Stimulated activated CD8-positive, alpha-beta memory T cell treated with anti-CD3 and anti-CD28 coated beads, Interleukin-4, amount 100 ng/mL, for 24 hours (primary cell): ENCODE data around the gene MPZL2.

Source experiments
- DNase-seq: peaks from one replicate; pipeline ENCODE4 v3.0.0-alpha.2; 2020; ENCODE audit warnings: low read depth

The MPZL2 gene

DNA sequence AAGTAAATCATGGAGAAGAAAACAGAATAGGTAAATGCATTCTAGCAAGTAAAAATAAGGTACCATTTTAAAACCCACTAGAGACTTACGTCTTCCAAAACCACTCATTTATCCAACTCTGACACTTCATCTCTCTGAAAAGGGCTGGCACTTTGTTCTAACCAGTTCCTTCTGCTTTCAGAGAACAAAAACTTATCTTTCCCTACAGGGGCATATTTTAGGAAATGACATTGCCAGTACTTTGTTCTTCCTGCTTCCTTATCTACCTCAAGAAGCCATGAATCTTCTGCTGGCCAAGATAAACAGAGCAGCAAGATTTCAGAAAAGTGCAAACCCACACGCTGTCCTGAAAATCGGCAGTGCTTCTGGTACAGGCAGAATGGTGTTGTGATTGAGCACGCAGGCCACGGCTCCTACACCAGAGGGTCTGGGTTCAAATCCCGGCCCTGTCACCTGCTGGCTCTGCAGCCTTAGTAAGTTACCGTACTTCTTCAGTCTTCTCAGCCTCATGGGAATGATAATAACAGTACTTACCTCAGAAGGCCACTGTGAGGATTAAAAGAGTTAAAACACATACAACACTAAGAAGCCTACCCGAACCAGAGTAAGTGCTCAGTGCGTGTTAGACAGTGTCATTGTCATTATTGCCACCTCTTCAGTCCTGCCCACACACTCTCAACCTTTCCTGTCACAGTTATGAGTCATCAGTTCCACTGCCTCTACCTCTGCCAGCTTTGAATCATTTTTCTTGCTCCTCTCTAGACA, 22.9 kb downstream of the MPZL2 start:
- DNase-seq = no peak

DNA sequence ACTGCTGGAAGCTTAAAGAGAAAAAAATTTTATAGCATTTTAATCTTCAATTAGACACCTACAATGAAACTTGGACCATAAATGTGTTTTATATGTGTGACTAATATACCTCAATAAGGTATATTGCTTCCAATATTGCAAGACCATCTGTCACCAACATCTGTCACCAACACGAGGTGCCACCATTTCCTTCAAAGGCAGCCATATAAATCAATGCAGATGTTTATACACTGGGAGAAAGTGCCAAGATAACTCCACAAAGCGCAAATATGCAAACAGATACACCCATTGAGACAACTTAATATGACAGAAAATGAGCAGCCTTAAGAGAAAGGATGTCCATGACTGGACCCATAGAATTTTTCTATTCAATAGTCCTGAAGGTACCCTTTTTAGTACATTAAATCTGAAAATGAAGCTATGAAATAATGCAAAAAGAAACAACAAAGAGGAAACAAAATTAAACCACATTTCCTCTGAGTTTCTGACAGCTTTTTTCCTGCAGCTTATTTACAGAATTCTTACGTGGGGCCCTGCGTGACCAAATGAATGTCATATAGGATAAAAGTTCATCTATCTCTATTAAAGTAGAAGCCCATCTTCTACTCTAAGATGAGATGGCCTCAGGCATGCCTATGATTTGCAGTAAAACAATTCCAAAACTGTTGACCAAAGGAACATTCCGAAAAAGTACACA, 24.4 kb downstream of the MPZL2 start:
- no peak for DNase-seq

DNA sequence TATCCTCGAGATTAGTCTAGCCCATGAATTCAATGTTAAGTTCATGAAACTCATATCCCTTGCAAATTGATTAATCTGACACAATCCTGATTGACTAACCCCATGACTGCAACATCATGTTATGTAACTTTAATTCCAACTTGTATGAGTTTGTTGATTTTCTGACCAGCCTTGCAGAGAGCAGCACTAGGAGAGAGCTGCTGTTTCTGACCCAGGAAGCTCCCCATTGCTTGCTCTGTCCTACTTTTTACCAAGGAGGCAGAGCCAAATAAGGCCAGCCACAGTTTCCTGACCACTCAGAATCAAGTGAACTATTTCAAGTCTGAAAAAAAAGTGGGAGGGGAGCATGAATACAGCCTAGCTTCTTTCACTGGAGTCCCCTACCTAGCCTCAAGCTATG, 25.2 kb downstream of the MPZL2 start:
- DNase-seq = no peak

- no peak for DNase-seq
Observed at GRCh38 chr11:118238421-118238820, 25.7 kb downstream of the MPZL2 start.

DNA sequence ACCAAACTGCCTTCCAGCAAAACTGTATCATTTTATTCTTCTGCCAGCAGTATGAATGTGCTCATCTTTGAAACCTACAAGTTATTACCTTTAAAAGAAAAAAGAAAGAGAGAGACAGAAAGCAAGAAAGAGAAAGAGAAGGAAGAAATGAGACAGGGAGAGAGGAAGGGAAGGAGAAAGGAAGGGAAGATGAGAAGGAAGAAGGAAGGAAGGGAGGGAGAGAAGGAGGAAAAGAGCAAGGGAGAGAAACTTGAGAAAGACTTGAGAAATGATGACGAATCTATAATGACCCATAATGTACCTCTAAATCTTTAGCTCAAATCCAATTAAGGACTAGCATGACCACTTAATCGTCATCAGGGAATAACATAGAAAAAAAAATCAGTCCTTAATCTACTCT, 27.9 kb downstream of the MPZL2 start:
- DNase-seq = no peak

DNA sequence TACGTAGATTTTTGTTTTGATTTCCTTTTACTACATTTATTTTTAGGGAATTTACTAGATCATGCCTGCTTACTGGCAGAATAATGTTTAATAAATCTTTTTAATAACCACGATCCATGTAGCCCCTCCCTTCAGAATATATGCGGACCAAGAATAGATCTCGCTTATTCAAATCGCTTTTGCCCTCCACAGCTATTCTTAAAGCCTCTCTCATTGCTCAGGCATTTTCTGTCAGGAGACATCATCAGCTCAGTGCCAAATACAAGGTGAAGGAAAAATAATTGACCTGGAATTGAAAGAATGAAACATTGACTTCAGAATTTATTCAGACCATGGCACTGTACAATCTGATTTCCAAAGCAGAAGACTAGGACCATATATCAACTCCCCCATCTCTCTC, 29.3 kb downstream of the MPZL2 start:
- DNase-seq = no peak

GRCh38 chr11:118233850-118234249, 30.2 kb downstream of the MPZL2 start:
- DNase-seq = no peak

DNA sequence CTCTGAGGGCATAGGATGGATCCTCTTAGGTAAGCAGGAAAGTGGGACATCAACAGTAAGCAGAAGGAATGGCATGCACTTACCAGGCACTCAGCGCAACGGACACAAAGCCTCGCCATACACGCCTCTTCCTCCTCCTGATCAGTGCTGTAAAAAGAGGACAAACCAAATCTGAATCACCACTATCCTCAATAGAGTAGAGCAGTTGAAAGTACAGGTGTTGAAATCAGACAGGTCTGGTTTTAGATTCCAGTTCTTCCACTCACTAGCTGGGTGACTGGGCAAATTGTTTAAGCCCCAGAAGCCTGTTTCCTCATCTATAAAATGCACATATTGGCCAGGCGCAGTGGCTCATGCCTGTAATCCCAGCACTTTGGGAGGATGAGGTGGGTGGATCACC, 30.7 kb downstream of the MPZL2 start:
- DNase-seq = no peak

GRCh38 chr11:118232659-118233058, 31.4 kb downstream of the MPZL2 start:
- no peak for DNase-seq

GRCh38 chr11:118231461-118231860, 32.6 kb downstream of the MPZL2 start:
- DNase-seq = no peak

GRCh38 chr11:118230088-118230487, 34.0 kb downstream of the MPZL2 start:
- DNase-seq = no peak

DNA sequence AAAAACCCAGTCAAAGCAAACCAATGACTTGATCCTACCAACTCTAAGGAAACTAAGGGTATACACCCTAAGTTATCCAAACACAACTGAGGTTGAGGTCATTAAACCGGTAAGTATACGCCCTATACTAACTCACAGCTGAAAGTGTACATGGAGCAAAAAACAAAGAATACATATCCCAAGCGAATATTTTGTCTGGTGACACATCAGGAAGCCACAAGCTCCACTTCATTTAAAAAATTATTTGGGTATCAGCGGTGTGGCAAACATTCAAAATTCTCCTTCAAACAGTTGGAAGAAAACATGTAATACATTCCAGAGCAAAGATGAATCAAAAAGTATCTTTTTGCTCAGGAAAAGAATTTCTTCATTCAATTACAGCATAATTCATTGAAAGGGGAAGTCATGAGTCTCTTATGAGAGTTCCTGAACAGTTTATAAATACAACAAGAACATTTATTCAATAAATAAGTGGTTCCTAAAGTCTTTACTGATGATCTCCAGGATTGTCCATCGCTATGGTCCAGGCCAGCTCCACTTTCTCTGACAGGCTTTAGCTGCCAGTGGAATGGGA, 34.7 kb downstream of the MPZL2 start:
- no peak for DNase-seq

DNA sequence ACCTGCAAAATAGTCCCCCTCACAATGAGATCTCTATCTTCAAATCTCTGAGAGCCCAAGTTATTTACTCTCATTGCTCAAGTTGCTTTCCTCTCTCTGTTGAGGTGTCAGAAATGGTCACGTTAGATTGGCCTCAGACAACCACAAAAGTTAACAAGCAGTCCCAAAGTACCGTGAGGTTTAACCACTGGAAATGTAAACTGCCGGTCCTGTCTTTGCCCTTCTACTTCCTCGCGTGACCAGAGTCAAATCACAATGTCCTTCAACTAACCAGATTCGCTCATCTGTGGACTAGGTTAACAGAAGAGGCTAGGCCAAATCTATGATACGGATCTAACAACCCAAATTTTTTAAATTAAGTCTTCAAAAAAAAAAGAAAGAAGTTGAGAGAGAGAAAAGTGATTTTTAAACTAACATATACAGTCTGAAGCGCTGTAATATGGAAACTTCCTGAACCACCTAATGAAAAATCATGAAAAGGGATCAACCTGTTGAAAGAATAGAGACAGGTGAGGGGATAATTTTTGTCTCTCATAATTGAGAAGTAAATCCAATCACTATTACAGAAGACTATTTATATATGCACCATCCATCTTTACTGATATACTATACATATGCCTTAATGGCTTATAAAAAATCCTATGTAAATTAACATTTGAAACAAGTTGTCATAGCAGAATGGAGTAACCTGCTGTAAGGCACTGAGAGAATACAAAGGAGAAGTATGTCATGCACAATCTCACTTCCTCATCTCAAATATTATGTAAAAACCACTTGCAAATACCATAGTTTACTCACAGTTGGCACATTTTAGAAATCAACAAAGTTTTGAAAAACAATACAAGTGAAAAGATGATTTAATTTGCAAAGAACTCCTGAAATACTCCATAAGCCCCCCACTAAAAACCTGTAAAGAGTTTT, 36.0 kb downstream of the MPZL2 start:
- DNase-seq = no peak

- no peak for DNase-seq
Observed at GRCh38 chr11:118226781-118227180, 37.3 kb downstream of the MPZL2 start.

GRCh38 chr11:118226296-118226695, 37.8 kb downstream of the MPZL2 start:
- no peak for DNase-seq

DNA sequence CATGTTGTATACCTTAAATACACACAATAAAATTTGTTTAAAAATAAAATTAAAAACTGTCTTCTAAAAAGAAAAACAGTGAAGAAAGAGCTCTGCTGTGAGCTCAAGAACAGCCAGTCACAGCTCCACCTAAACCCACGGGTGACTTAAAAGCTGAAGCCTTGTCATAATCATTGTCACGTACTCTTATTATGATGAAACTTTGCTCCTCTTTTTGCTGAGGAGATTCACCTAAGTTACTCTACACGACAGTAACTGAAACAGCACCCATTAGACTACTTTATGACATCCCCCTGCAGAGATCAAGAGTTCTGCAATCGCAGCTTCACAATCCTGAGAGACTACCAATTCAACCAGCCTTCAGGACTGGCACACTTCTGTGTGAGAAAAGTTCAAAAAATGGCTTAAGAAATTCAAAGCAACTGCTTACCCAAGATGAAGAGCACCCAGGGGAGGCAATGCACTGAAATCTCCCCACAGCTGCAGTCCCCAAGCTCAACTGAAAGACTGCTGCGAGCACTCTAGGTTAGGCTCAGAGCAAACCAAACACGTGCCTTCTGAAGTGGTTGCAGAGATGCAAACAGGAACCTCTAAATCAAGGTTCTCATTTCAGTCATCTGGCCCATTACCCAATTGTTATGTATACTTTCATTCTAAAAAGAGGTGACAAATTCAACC, 39.4 kb downstream of the MPZL2 start, which contains the start of gene JAML:
JAML (minus strand) TSS at position 501 of the 678 bp plus-strand sequence. CDS start 10,145 bp downstream, outside the sequence.
- DNase-seq = no peak

DNA sequence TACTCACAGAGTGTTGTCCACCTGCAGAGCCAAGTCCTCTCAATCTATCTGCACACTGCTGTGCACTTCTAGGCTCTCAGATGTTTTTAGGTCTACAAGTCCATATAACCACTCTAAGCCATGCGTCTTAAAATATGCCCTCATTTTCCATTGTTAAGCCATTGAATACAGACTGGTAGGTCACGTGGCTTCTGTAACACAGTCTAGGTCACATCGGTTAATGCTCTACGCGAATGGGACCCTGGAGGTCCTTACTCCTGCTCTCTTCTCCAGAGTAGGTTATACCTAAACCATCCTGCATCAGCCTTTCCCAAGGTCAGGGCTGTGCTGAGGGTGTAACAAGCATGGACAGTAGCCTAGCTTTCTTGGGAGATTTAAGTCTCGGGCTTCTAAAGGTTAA, 40.1 kb downstream of the MPZL2 start:
- DNase-seq = no peak

DNA sequence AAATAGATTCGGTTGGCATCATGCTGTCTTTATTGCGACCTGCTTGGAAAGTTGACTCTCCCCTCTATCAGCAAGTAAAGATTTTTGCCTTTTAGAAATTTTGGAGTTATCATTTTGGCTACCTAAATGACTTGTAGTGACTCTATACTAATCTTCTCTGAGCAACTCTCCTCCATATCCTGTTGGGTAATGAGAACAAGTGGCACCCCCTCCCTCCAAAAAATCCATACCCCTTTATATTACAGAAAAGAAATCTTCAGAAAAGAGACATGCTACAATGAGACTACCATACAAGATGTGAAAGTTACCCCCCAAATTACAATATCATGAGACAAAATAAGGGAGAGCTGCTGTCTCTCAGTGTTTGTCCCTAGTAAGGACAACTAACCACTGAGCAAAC, 40.5 kb downstream of the MPZL2 start:
- DNase-seq = no peak

- DNase-seq = no peak
Observed at GRCh38 chr11:118222437-118222836, 41.7 kb downstream of the MPZL2 start.

DNA sequence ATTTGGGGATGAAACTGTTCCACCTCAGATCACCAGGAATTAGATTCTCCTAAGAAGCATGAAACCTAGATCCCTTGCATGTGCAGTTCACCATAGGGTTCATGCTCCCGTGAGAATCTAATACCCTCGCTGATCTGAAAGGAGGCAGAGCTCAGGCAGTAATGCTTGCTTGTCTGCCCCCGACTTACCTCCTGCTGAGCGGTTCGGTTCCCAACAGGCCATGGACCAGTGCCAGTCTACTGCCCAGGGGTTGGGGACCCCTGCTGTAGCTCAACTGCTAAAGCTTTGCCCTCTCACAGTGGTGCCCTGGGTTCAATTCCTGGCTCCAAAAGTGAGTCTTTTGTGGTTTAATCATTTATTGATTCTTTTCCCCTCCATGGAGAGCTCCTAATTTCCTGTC, 42.7 kb downstream of the MPZL2 start:
- DNase-seq = no peak

DNA sequence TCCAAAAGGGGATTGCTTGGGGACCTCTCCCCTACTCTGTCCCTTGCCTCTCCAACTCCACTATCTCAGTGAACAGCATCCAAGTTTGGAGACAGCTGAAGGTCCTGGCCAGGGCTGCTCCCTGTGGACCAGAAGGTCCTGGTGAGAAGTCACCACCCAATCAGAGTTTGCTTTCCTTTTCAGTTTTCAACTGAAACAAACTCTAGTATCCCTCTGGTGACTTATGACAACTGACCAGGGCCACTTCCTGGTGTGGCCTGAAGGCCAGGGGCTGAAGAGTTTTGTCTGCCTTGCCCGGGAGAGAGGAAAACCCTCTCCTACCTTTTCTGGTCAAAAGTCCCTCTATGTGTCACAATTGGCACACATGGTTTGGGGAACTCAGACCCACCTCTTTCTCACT, 44.4 kb downstream of the MPZL2 start:
- no peak for DNase-seq

GRCh38 chr11:118219244-118219643, 44.9 kb downstream of the MPZL2 start:
- DNase-seq = no peak
